ENCODE measurements around the gene RGSL1. TPM values are rescaled to one million over a fixed set of nuclear protein-coding genes. Genes with fewer than 3 reads are reported as not detected.

RGSL1 gene
- total and polyA plus RNA-seq, 9 of the 15 experiments (the other 6 are each of a cell fraction or from before 2014, with no cell fraction given): 0.03 TPM; not detected in 8

- ATAC-seq: no peak
- no peaks in the 10 kb centered on the region for H3K79me2 ChIP-seq (ENCODE audit: control insufficient read depth, insufficient read depth, low read length)
- H3K27ac ChIP-seq (ENCODE audit: extremely low read depth, low read depth, low read length): no peak overlapping the region
- H3K9me3 ChIP-seq (replicated peaks; ENCODE audit: control insufficient read depth, insufficient read depth, low read depth, low read length): no peaks in the 10 kb centered on the region
- peaks cover under 1 to 6% of the 10 kb centered on the region in 2 experiments; a peak in 2 of 5 replicates for H3K27me3 ChIP-seq (ENCODE audit: control insufficient read depth in 2 of 2, insufficient read depth in 2 of 2, low read length in 2 of 2)
- FAIRE-seq: no peak
- in situ Hi-C loops (cut with MboI): no loop called here
- ChIA-PET POLR2A (interaction anchor here (1.0 kb wide), 1 partner anchor 120 kb away, joined by 4 read pairs; no protein-coding TSS in a partner anchor), CTCF (ENCODE audit: low intra/inter-chr PET ratio) (no interaction called here)
- no peaks in the 10 kb centered on the region for H3K36me3 ChIP-seq (ENCODE audit: control insufficient read depth, insufficient read depth, low read length)
- BruUV-seq (replicated peaks): no TSS peak
- no peak overlapping the region for H2AFZ ChIP-seq (ENCODE audit: low read depth, low read length)
- H3K9ac ChIP-seq (ENCODE audit: insufficient read depth in 1 of 2, low read depth in 2 of 2, low read length in 2 of 2): no peak overlapping the region
- DNase-seq (ENCODE audit: extremely low read depth in 1 of 4, low spot score in 3 of 4): no peak
- 12% methylated on average over 5 of the region's 5 CpGs for WGBS (ENCODE audit: insufficient coverage, low coverage, missing lambda C conversion rate)
- no peaks in the 10 kb centered on the region for H4K20me1 ChIP-seq (replicated peaks; ENCODE audit: control insufficient read depth, insufficient read depth, low read length)
- H3K4me1 ChIP-seq (replicated peaks in 1 of 2; ENCODE audit: control insufficient read depth in 2 of 2, insufficient read depth in 2 of 2, low read length in 2 of 2): no peaks in the 10 kb centered on the region
- H3K9me1 ChIP-seq (ENCODE audit: control insufficient read depth, insufficient read depth, low read length): no peaks in the 10 kb centered on the region
- intact Hi-C loops (cut with micrococcal nuclease): no loop called here
- no peak overlapping the region for H3K4me2 ChIP-seq (ENCODE audit: insufficient read depth, low read length)
- no peak overlapping the region for H3K4me3 ChIP-seq
- TF ChIP-seq, protein P1, sequence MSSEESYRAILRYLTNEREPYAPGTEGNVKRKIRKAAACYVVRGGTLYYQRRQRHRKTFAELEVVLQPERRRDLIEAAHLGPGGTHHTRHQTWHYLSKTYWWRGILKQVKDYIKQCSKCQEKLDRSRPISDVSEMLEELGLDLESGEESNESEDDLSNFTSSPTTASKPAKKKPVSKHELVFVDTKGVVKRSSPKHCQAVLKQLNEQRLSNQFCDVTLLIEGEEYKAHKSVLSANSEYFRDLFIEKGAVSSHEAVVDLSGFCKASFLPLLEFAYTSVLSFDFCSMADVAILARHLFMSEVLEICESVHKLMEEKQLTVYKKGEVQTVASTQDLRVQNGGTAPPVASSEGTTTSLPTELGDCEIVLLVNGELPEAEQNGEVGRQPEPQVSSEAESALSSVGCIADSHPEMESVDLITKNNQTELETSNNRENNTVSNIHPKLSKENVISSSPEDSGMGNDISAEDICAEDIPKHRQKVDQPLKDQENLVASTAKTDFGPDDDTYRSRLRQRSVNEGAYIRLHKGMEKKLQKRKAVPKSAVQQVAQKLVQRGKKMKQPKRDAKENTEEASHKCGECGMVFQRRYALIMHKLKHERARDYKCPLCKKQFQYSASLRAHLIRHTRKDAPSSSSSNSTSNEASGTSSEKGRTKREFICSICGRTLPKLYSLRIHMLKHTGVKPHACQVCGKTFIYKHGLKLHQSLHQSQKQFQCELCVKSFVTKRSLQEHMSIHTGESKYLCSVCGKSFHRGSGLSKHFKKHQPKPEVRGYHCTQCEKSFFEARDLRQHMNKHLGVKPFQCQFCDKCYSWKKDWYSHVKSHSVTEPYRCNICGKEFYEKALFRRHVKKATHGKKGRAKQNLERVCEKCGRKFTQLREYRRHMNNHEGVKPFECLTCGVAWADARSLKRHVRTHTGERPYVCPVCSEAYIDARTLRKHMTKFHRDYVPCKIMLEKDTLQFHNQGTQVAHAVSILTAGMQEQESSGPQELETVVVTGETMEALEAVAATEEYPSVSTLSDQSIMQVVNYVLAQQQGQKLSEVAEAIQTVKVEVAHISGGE (CRISPR knock-in tag; IDR thresholded peaks at IDR 0.05): no peak
- TF ChIP-seq CXXC5 (CRISPR knock-in tag; IDR thresholded peaks at IDR 0.05) (no peak), TAL1 (IDR thresholded peaks at IDR 0.05) (no peak), ZFX (CRISPR knock-in tag; IDR thresholded peaks at IDR 0.05) (no peak), ZNF280B (CRISPR knock-in tag; IDR thresholded peaks at IDR 0.05) (no peak), BACH1 (tag; IDR thresholded peaks at IDR 0.05) (no peak)
- TF ChIP-seq, protein P2, sequence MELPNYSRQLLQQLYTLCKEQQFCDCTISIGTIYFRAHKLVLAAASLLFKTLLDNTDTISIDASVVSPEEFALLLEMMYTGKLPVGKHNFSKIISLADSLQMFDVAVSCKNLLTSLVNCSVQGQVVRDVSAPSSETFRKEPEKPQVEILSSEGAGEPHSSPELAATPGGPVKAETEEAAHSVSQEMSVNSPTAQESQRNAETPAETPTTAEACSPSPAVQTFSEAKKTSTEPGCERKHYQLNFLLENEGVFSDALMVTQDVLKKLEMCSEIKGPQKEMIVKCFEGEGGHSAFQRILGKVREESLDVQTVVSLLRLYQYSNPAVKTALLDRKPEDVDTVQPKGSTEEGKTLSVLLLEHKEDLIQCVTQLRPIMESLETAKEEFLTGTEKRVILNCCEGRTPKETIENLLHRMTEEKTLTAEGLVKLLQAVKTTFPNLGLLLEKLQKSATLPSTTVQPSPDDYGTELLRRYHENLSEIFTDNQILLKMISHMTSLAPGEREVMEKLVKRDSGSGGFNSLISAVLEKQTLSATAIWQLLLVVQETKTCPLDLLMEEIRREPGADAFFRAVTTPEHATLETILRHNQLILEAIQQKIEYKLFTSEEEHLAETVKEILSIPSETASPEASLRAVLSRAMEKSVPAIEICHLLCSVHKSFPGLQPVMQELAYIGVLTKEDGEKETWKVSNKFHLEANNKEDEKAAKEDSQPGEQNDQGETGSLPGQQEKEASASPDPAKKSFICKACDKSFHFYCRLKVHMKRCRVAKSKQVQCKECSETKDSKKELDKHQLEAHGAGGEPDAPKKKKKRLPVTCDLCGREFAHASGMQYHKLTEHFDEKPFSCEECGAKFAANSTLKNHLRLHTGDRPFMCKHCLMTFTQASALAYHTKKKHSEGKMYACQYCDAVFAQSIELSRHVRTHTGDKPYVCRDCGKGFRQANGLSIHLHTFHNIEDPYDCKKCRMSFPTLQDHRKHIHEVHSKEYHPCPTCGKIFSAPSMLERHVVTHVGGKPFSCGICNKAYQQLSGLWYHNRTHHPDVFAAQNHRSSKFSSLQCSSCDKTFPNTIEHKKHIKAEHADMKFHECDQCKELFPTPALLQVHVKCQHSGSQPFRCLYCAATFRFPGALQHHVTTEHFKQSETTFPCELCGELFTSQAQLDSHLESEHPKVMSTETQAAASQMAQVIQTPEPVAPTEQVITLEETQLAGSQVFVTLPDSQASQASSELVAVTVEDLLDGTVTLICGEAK (IDR thresholded peaks at IDR 0.05): no peak
- TF ChIP-seq, protein P2 (CRISPR knock-in tag; IDR thresholded peaks at IDR 0.05): no peak
Measured at GRCh38 chr1:182567629-182568028, 117.7 kb downstream of the RGSL1 start.
